Lung (tissue), 13 donors: Measurements from ENCODE around the gene WNT2. TPM values are rescaled to one million over a fixed set of nuclear protein-coding genes. Genes with fewer than 3 reads are reported as not detected.
A peak's percentile ranks its signal among the peaks of the same experiment; 100 is the strongest.

ENCODE experiments used
- ATAC-seq: fragments of 200-7000 bp; cut with Tn5 transposase; one replicate; pipeline ENCODE4 v1.9.1; 2020; ENCODE audit warnings: moderate number of reproducible peaks; ENCODE audit not compliant: insufficient read depth, low FRiP score
- DNase-seq, 3 donors: peaks; one replicate each; pipeline ENCODE4 v3.0.0-alpha.2; 2013 to 2017
- H3K27ac ChIP-seq, 2 donors: one replicate each; pipeline ENCODE4 v1.5.1; 2013; ENCODE audit warnings: mild to moderate bottlenecking in 2 of 2, moderate library complexity in 2 of 2, control low read depth in 1 of 2, inconsistent platforms in 1 of 2, low read depth in 1 of 2, low read length in 1 of 2
- H3K27me3 ChIP-seq, 3 donors: one replicate each; pipeline ENCODE4 v1.5.1; 2013; ENCODE audit warnings: low read length in 2 of 3; ENCODE audit not compliant: control insufficient read depth in 3 of 3, insufficient read depth in 3 of 3
- H3K36me3 ChIP-seq, 4 donors: one replicate each; pipeline ENCODE4 v1.5.1; 2013; ENCODE audit warnings: low read length in 4 of 4, mild to moderate bottlenecking in 1 of 4, moderate library complexity in 1 of 4; ENCODE audit not compliant: control insufficient read depth in 4 of 4, insufficient read depth in 4 of 4
- H3K4me1 ChIP-seq, 5 donors: one replicate each; pipeline ENCODE4 v1.5.1; 2013; ENCODE audit warnings: low read length in 5 of 5, mild to moderate bottlenecking in 2 of 5, moderate library complexity in 1 of 5; ENCODE audit not compliant: control insufficient read depth in 5 of 5, insufficient read depth in 5 of 5
- H3K4me3 ChIP-seq: one replicate; pipeline ENCODE4 v1.5.1; 2013; ENCODE audit warnings: mild to moderate bottlenecking, control low read depth, moderate library complexity
- H3K9ac ChIP-seq, 2 donors: one replicate each; pipeline ENCODE4 v1.5.1; 2013; ENCODE audit warnings: low read length in 2 of 2, control low read depth in 1 of 2; ENCODE audit not compliant: insufficient read depth in 1 of 2
- H3K9me3 ChIP-seq, 4 donors: one replicate each; pipeline ENCODE4 v1.5.1; 2013; ENCODE audit warnings: low read length in 3 of 4, mild to moderate bottlenecking in 1 of 4, moderate library complexity in 1 of 4; ENCODE audit not compliant: control insufficient read depth in 4 of 4, insufficient read depth in 3 of 4
- CTCF ChIP-seq: IDR thresholded peaks from 2 replicates; pipeline ENCODE4 v1.5.1; 2012; ENCODE audit warnings: mild to moderate bottlenecking; ENCODE audit errors: control extremely low read depth, extremely low read depth
- WGBS, 2 donors: extraction: QIAGEN DNeasy Blood & Tissue Kit; methylation state at CpG; one replicate each; pipeline ENCODE4 v1.1.7; 2013; 5-methylcytosine and 5-hydroxymethylcytosine counted together
- polyA plus RNA-seq, 2 donors: library from polyadenylated mRNA; stranded (reverse); fragments of 200-250 nt; gene quantifications; one replicate each; pipeline ENCODE4 v1.2.1, GENCODE V29; 2013
- small RNA-seq: library from RNA; depleted of rRNA; stranded (forward); fragments of <200 nt; gene quantifications from one replicate; pipeline ENCODE3, GENCODE V24; 2014; ENCODE audit warnings: low replicate concordance
- total RNA-seq, 2 donors: library from RNA; depleted of rRNA in 1 of 2; stranded (reverse); fragments of >200 nt in 1 of 2; gene quantifications; one replicate each; pipeline ENCODE4 v1.2.1, GENCODE V29; 2014 to 2021
- donor health status: control.
- donor health status: control.
- donor health status: Bipolar disorder and iron deficiency.
- donor health status: healthy.
- donor health status: DM: yes; HTN: yes; CAD: no.

WNT2 gene
- total and polyA plus RNA-seq, 4 donors = 3.1 to 59.2 (median 17.1) TPM

- peaks cover 0 to 3% (median 0%) of the 10 kb centered on the region in 4 donors for H3K9me3 ChIP-seq
- peaks cover 5 to 13% (median 8%) of the 10 kb centered on the region in 4 donors for H3K36me3 ChIP-seq
- H3K4me3 ChIP-seq = no peak overlapping the region
- 48 to 65% methylated on average over 4 of the region's 4 CpGs for WGBS, 2 donors
- TF ChIP-seq CTCF = no peak
- no peak overlapping the region for H3K9ac ChIP-seq
- H3K4me1 ChIP-seq = peaks cover 0 to 11% (median 0%) of the 10 kb centered on the region in 5 donors
- DNase-seq (peak in 1 of 3 donors; percentile 62), ATAC-seq (no peak)
- no peaks in the 10 kb centered on the region for H3K27me3 ChIP-seq
- H3K27ac ChIP-seq = no peak overlapping the region
Observed at GRCh38 chr7:117227091-117227490, 95.8 kb downstream of the WNT2 start.

- H3K4me3 ChIP-seq = no peak overlapping the region
Observed at GRCh38 chr7:117225536-117225935, 97.3 kb downstream of the WNT2 start.

More at GRCh38 chr7:117225536-117225935, 97.3 kb downstream of the WNT2 start:
- Histone ChIP-seq H3K9ac (no peak overlapping the region), H3K27ac (no peak overlapping the region), H3K27me3 (no peaks in the 10 kb centered on the region), H3K9me3 (peaks cover 0 to 3% (median 0%) of the 10 kb centered on the region in 4 donors), H3K4me1 (peaks cover 0 to 11% (median 0%) of the 10 kb centered on the region in 5 donors), H3K36me3 (peaks cover 7 to 13% (median 11%) of the 10 kb centered on the region in 4 donors)
- DNase-seq (peak in 2 of 3 donors; percentile 29 to 53), ATAC-seq (no peak)
- WGBS, 2 donors = 81 to 87% methylated on average over 6 of the region's 6 CpGs
- TF ChIP-seq CTCF = no peak

Small RNA genes lying within 50 kb of the gene (small RNA-seq; reads per million reads assigned to genes)
- not detected for gene MTCYBP6

Other genes starting within 250 kb of the WNT2 start
- gene ASZ1, start 104.4 kb upstream of the WNT2 start, total RNA-seq = under 1 TPM; 0.06 to 0.40 TPM
- gene ASZ1, start 104.4 kb upstream of the WNT2 start, polyA plus RNA-seq = under 1 TPM; 0.05 to 0.16 TPM
- gene CFTR, start 157.0 kb upstream of the WNT2 start, total RNA-seq = 100 to 1,000 TPM in 1 of 2 donors, 10 to 100 TPM in 1; 19.5 to 138 TPM
- gene CFTR, start 157.0 kb upstream of the WNT2 start, polyA plus RNA-seq = 10 to 100 TPM in 1 of 2 donors, 1 to 10 TPM in 1; 8.2 to 11.8 TPM